CD4-positive, alpha-beta T cell (primary cell): ENCODE measurements around the gene STIMATE. TPM values are rescaled to one million over a fixed set of nuclear protein-coding genes. Genes with fewer than 3 reads are reported as not detected.

Source experiments
- ATAC-seq: fragments of 200-7000 bp; cut with Tn5 transposase; one replicate; pipeline ENCODE4 v1.10.0; 2022; ENCODE audit warnings: mild to moderate bottlenecking; ENCODE audit not compliant: poor library complexity
- CTCF ChIA-PET: fragments of 350-600 bp; sonication (Branson Sonifier 250); formaldehyde crosslinking; loops from one replicate; lab custom pipeline; 2021; ENCODE audit warnings: antibody characterized with exemption, inconsistent platforms; lab: Charles Lee
- POLR2A ChIA-PET: fragments of 350-600 bp; sonication (Branson Sonifier 250); formaldehyde crosslinking; loops from one replicate; lab custom pipeline; 2021; ENCODE audit warnings: antibody characterized with exemption, inconsistent platforms; lab: Charles Lee
- DNase-seq, 14 experiments: peaks; one replicate each; pipeline ENCODE4 v3.0.0-alpha.2; 2013 to 2020; ENCODE audit warnings: mixed read lengths in 2 of 14
- H3K27ac ChIP-seq, 2 donors: one replicate each; pipeline versions ENCODE4 v1.5.1 to v1.7.0; 2013; ENCODE audit warnings: low read length in 2 of 2, low read depth in 1 of 2, mild to moderate bottlenecking in 1 of 2
- H3K27me3 ChIP-seq, 2 experiments: 1 replicate in 1 of 2; 2 replicates in 1 of 2; pipeline versions ENCODE4 v1.6.1 to v1.7.0; 2013; ENCODE audit warnings: low read length in 2 of 2, control low read depth in 1 of 2, mild to moderate bottlenecking in 1 of 2, moderate library complexity in 1 of 2; ENCODE audit not compliant: insufficient read depth in 2 of 2, control insufficient read depth in 1 of 2
- H3K36me3 ChIP-seq: one replicate; pipeline ENCODE4 v1.6.1; 2013; ENCODE audit warnings: low read length, control low read depth; ENCODE audit not compliant: insufficient read depth
- H3K4me1 ChIP-seq: one replicate; pipeline ENCODE4 v1.6.1; 2013; ENCODE audit warnings: low read length, control low read depth; ENCODE audit not compliant: insufficient read depth
- H3K4me3 ChIP-seq: one replicate; pipeline ENCODE4 v1.5.1; 2013; ENCODE audit warnings: mild to moderate bottlenecking, low read length, moderate library complexity
- H3K9me3 ChIP-seq, 2 experiments: 1 replicate in 1 of 2; 2 replicates in 1 of 2; pipeline versions ENCODE4 v1.6.1 to v1.7.0; 2013; ENCODE audit warnings: low read length in 2 of 2, mild to moderate bottlenecking in 2 of 2, control low read depth in 1 of 2, moderate library complexity in 1 of 2; ENCODE audit not compliant: control insufficient read depth in 1 of 2, insufficient read depth in 1 of 2
- H3K27ac Mint-ChIP-seq: one replicate; pipeline ENCODE4 v1.8.0; 2020; ENCODE audit warnings: mixed read lengths
- H3K27me3 Mint-ChIP-seq: one replicate; pipeline ENCODE4 v1.8.0; 2021; ENCODE audit warnings: mixed read lengths
- H3K36me3 Mint-ChIP-seq: one replicate; pipeline ENCODE4 v1.8.0; 2021; ENCODE audit warnings: low read depth, mixed read lengths
- H3K4me1 Mint-ChIP-seq: one replicate; pipeline ENCODE4 v1.8.0; 2021; ENCODE audit warnings: low read depth, mixed read lengths
- H3K4me3 Mint-ChIP-seq: one replicate; pipeline ENCODE4 v1.8.0; 2020; ENCODE audit warnings: mild to moderate bottlenecking, mixed read lengths
- H3K9me3 Mint-ChIP-seq: one replicate; pipeline ENCODE4 v1.8.0; 2020; ENCODE audit warnings: mixed read lengths
- CTCF ChIP-seq: fragments of 200-600 bp; IDR thresholded peaks from one replicate; pipeline ENCODE4 v1.8.0; 2022; ENCODE audit warnings: antibody characterized with exemption, mild to moderate bottlenecking
- intact Hi-C, 2 experiments: fragments of 100-400 bp; cut with DNase I in 1 of 2; cut with micrococcal nuclease in 1 of 2; formaldehyde crosslinking; loops; one replicate each; pipeline versions ENCODE4 v1.15.1 to v1.9.0; 2023 to 2025; cut with DNase I, micrococcal nuclease
- total RNA-seq, 174 experiments: library from RNA in 2 of 174; stranded (reverse) in 2 of 174; gene quantifications; one replicate each; pipeline ENCODE4 v1.2.3 and lab custom pipeline; 2021 to 2026

STIMATE gene
- total RNA-seq, 2 experiments from 2014 or later: 39.8 to 42.6 TPM

DNA sequence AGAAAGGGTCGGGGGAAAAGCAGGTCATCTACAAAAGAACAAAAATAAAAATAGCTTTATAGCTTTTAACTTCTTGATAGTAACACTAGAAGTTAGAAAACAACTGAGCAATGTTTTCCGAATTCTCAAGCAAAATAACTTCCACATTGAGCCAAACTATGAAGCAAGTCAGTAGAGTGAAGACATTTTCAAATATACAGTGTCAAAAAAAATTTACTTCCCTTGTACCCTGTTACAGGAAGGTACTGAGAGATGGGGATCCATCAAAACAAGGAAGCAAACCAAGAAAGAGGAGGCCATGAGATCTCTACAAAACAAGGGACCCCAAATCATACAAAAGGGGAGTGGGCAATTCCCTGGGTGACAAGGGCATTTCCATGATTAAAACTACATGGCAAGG lies 26.6 kb upstream of the STIMATE start:
- no peak overlapping the region for H3K27ac Mint-ChIP-seq
- Histone ChIP-seq H3K27me3 (no peaks in the 10 kb centered on the region), H3K36me3 (peaks cover 53% of the 10 kb centered on the region), H3K9me3 (no peaks in the 10 kb centered on the region), H3K27ac (no peak overlapping the region), H3K4me3 (no peak overlapping the region), H3K4me1 (no peaks in the 10 kb centered on the region)
- peaks cover 93% of the 10 kb centered on the region for H3K36me3 Mint-ChIP-seq
- intact Hi-C loops: no loop called here
- no peaks in the 10 kb centered on the region for H3K27me3 Mint-ChIP-seq
- DNase-seq (no peak), ATAC-seq (no peak)
- CTCF ChIA-PET: interaction anchor here (1.7 kb wide), 1 partner anchor 73 kb away, joined by 3 read pairs; no protein-coding TSS in a partner anchor
- no peaks in the 10 kb centered on the region for H3K4me1 Mint-ChIP-seq
- TF ChIP-seq CTCF: no peak
- POLR2A ChIA-PET: no interaction called here
- no peak overlapping the region for H3K4me3 Mint-ChIP-seq
- no peaks in the 10 kb centered on the region for H3K9me3 Mint-ChIP-seq

- H3K4me1 ChIP-seq: no peaks in the 10 kb centered on the region
- POLR2A ChIA-PET: interaction anchor here (0.6 kb wide), 1 partner anchor 162 kb away, joined by 4 read pairs; no protein-coding TSS in a partner anchor
- H3K27ac ChIP-seq: no peak overlapping the region
- Mint-ChIP-seq H3K4me3 (no peak overlapping the region), H3K9me3 (no peaks in the 10 kb centered on the region), H3K27ac (no peak overlapping the region), H3K4me1 (no peaks in the 10 kb centered on the region), H3K27me3 (no peaks in the 10 kb centered on the region), H3K36me3 (peaks cover 98% of the 10 kb centered on the region)
- no peak overlapping the region for H3K4me3 ChIP-seq
- no peak for TF ChIP-seq CTCF
- peaks cover 57% of the 10 kb centered on the region for H3K36me3 ChIP-seq
- DNase-seq (no peak), ATAC-seq (no peak)
- H3K9me3 ChIP-seq: no peaks in the 10 kb centered on the region
- CTCF ChIA-PET: interaction anchor here (1.3 kb wide), 1 partner anchor 11 kb away, joined by 3 read pairs; no protein-coding TSS in a partner anchor
- no peaks in the 10 kb centered on the region for H3K27me3 ChIP-seq
- intact Hi-C loops: no loop called here
These were observed 23.5 kb upstream of the STIMATE start for GRCh38 chr3:52920841-52921240.

- peaks cover 76% of the 10 kb centered on the region for H3K36me3 ChIP-seq
- CTCF ChIA-PET: no interaction called here
These were observed 19.7 kb upstream of the STIMATE start for GRCh38 chr3:52917044-52917443.

More at GRCh38 chr3:52917044-52917443, 19.7 kb upstream of the STIMATE start:
- POLR2A ChIA-PET: interaction anchor here (0.8 kb wide), 1 partner anchor 11 kb away, joined by 4 read pairs; no protein-coding TSS in a partner anchor
- ATAC-seq: no peak
- Mint-ChIP-seq H3K36me3 (peaks cover 91% of the 10 kb centered on the region), H3K27ac (no peak overlapping the region), H3K27me3 (no peaks in the 10 kb centered on the region), H3K4me1 (no peaks in the 10 kb centered on the region), H3K4me3 (no peak overlapping the region), H3K9me3 (no peaks in the 10 kb centered on the region)
- TF ChIP-seq CTCF: no peak
- Histone ChIP-seq H3K4me1 (no peaks in the 10 kb centered on the region), H3K4me3 (no peak overlapping the region), H3K27ac (no peak overlapping the region), H3K9me3 (no peaks in the 10 kb centered on the region), H3K27me3 (no peaks in the 10 kb centered on the region)
- DNase-seq: no peak
- intact Hi-C loops: no loop called here
